Measurements from ENCODE around the gene OR10X1. TPM values are rescaled to one million over a fixed set of nuclear protein-coding genes. Genes with fewer than 3 reads are reported as not detected.

Gene OR10X1
- total RNA-seq, 1 donor from 2014 or later, result not detected

GRCh38 chr1:158600735-158601134 is 21.0 kb upstream of the OR10X1 start:
- H3K27ac Mint-ChIP-seq (ENCODE audit: unreplicated experiment), result no peak overlapping the region
- H3K4me1 Mint-ChIP-seq (ENCODE audit: unreplicated experiment), result no peaks in the 10 kb centered on the region
- no peaks in the 10 kb centered on the region for H3K27me3 Mint-ChIP-seq (ENCODE audit: unreplicated experiment)
- H3K36me3 Mint-ChIP-seq (ENCODE audit: unreplicated experiment), result no peaks in the 10 kb centered on the region
- H3K9me3 Mint-ChIP-seq (ENCODE audit: unreplicated experiment), result peaks cover 15% of the 10 kb centered on the region
- TF ChIP-seq CTCF (IDR thresholded peaks at IDR 0.05), result no peak
- DNase-seq (ENCODE audit: extremely low spot score, unreplicated experiment), result no peak
- no peak overlapping the region for H3K4me3 Mint-ChIP-seq (ENCODE audit: unreplicated experiment)

GRCh38 chr1:158586942-158587341 is 7.2 kb upstream of the OR10X1 start:
- H3K9me3 Mint-ChIP-seq (ENCODE audit: unreplicated experiment), result no peaks in the 10 kb centered on the region
- H3K27ac Mint-ChIP-seq (ENCODE audit: unreplicated experiment), result no peak overlapping the region
- no peak overlapping the region for H3K4me3 Mint-ChIP-seq (ENCODE audit: unreplicated experiment)
- H3K4me1 Mint-ChIP-seq (ENCODE audit: unreplicated experiment), result no peaks in the 10 kb centered on the region
- no peak for TF ChIP-seq CTCF (IDR thresholded peaks at IDR 0.05)
- H3K36me3 Mint-ChIP-seq (ENCODE audit: unreplicated experiment), result no peaks in the 10 kb centered on the region
- H3K27me3 Mint-ChIP-seq (ENCODE audit: unreplicated experiment), result no peaks in the 10 kb centered on the region
- no peak for DNase-seq (ENCODE audit: extremely low spot score, unreplicated experiment)

GRCh38 chr1:158583962-158584361 is 4.3 kb upstream of the OR10X1 start:
- no peak overlapping the region for H3K4me3 Mint-ChIP-seq (ENCODE audit: unreplicated experiment)
- H3K27me3 Mint-ChIP-seq (ENCODE audit: unreplicated experiment), result no peaks in the 10 kb centered on the region
- no peaks in the 10 kb centered on the region for H3K9me3 Mint-ChIP-seq (ENCODE audit: unreplicated experiment)
- no peak for TF ChIP-seq CTCF (IDR thresholded peaks at IDR 0.05)
- no peaks in the 10 kb centered on the region for H3K4me1 Mint-ChIP-seq (ENCODE audit: unreplicated experiment)
- H3K27ac Mint-ChIP-seq (ENCODE audit: unreplicated experiment), result no peak overlapping the region
- H3K36me3 Mint-ChIP-seq (ENCODE audit: unreplicated experiment), result no peaks in the 10 kb centered on the region
- no peak for DNase-seq (ENCODE audit: extremely low spot score, unreplicated experiment)

- no peak for DNase-seq (ENCODE audit: extremely low spot score, unreplicated experiment)
- Mint-ChIP-seq H3K9me3 (ENCODE audit: unreplicated experiment) (no peaks in the 10 kb centered on the region), H3K27me3 (ENCODE audit: unreplicated experiment) (no peaks in the 10 kb centered on the region), H3K27ac (ENCODE audit: unreplicated experiment) (no peak overlapping the region), H3K36me3 (ENCODE audit: unreplicated experiment) (no peaks in the 10 kb centered on the region), H3K4me1 (ENCODE audit: unreplicated experiment) (no peaks in the 10 kb centered on the region), H3K4me3 (ENCODE audit: unreplicated experiment) (no peak overlapping the region)
- TF ChIP-seq CTCF (IDR thresholded peaks at IDR 0.05), result no peak
Observed at GRCh38 chr1:158577561-158577960, 2.1 kb downstream of the OR10X1 start.

- no peak for TF ChIP-seq CTCF (IDR thresholded peaks at IDR 0.05)
- Mint-ChIP-seq H3K4me3 (ENCODE audit: unreplicated experiment) (no peak overlapping the region), H3K9me3 (ENCODE audit: unreplicated experiment) (no peaks in the 10 kb centered on the region), H3K27ac (ENCODE audit: unreplicated experiment) (no peak overlapping the region), H3K36me3 (ENCODE audit: unreplicated experiment) (no peaks in the 10 kb centered on the region), H3K27me3 (ENCODE audit: unreplicated experiment) (no peaks in the 10 kb centered on the region), H3K4me1 (ENCODE audit: unreplicated experiment) (no peaks in the 10 kb centered on the region)
- DNase-seq (ENCODE audit: extremely low spot score, unreplicated experiment), result no peak
Observed at GRCh38 chr1:158572226-158572625, 7.5 kb downstream of the OR10X1 start.
